HG03378 (cell line): ENCODE data around the gene IFNAR1.
A peak's percentile ranks its signal among the peaks of the same experiment; 100 is the strongest.
"Not testable (repeated sequence)": the region's sequence is repeated elsewhere in the genome, so short reads cannot be mapped to it uniquely, and the experiment has no call there.

Experiments used
- ATAC-seq: cut with Tn5 transposase; IDR thresholded peaks from one replicate; pipeline ENCODE4 v1.9.1; 2021; ENCODE audit warnings: mild to moderate bottlenecking, moderate library complexity; ENCODE audit not compliant: unreplicated experiment

IFNAR1 gene

GRCh38 chr21:33374080-33374449 is 49.3 kb downstream of the IFNAR1 start:
- ATAC-seq, result no peak

DNA sequence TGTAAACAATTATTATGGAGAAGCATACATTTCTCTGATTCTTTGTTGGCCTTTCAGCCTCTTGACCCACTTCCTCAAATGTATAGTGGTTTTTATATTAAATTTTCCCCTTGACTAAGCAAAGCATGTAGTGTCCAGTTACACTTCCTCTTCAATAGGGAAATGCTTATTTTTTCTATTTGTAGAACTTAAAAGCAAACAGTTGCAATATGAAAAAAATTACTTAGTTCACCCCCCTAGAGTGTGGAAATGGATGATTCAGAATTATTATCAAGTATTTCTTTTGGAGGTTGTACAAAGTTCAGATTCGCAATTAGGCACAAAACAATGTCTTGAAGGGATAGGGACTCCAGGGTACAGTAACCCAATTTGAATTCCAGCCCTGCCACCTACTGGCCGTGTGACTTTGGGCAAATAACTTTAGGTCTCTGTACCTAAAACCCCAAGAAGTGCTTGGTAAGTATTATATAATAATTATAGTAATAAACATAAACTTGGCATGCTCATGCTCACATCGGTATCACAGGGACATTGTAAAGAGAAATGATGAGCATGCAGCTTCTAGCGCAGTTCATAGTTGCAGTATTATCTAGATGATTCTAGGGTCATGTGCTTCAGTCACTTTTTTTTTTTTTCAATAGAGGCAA is 49.8 kb downstream of the IFNAR1 start:
- ATAC-seq, result peak; percentile 48

DNA sequence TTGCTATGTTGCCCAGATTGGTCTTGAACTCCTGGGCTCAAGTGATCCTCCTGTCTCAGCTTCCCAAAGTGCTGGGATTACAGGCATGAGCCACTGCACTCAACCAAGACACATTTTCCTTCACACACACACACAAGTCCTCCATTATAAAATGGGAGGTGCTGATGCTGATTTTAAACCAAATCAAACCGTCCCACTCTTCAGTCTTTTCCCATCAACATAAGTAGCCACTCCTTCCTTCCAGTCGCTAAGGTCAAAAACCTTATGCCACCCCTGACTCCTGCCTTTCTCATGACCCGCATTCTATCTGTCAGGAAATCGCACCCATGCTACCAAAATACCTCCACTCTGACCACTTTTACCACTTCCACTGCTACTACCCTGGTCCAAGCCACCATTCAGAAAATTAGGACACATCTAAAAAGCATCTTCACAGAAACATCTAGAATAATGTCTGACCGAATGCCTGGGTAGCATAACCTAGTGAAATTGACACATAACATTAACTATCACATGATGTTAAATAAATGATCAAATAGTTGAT is 50.4 kb downstream of the IFNAR1 start:
- ATAC-seq, result no peak

DNA sequence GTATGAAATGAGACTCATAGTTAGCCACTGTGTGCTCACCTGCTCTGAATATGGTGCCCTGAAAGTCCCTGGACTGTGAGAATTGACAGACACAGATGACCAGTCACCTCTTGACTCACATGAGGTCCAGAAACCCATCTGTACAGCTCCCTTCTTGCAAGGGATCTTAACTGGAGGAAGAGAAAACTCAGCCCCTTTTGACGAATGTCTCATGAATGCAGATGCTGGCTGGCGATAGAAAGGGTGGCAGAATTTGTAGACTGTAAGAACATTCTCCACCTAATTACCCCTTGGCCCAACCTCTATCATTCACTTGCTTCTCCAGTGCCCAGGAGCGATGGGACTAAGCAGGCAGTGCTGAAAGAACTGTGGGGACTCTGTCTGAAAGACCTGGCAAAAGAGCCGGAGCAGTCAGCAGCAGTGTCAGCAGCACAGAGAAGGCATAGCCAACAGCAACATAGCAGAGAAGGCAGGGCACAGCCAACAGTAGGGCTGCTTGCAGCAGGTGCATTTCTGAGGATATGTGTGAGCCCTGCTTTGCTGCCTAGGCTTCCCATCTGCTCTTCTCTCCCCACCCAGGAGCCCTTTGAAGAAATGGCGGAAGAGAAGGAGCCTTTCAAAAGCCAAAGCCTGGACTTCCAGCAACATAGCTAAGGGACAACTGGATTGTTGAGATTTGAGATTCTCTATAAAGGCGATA is 52.6 kb downstream of the IFNAR1 start:
- no peak for ATAC-seq

- no peak for ATAC-seq
Observed at GRCh38 chr21:33378081-33378480, 53.3 kb downstream of the IFNAR1 start.

DNA sequence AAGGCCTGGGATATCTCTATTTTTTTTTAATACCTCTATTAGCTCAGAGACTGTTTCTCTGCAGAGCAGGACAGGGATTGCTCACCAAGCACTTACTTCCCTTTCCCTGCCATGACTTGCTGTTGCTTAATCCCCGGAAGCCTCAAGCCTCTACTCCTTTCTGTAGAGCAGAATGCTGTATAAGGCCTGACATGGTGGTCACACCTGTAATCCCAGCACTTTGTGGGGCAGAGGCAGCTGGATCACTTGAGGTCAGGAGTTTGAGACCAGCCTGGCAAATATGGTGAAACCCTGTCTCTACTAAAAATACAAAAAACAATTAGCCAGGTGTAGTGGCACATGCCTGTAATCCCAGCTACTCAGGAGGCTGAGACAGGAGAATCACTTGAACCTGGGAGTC is 55.2 kb downstream of the IFNAR1 start:
- ATAC-seq, result not testable (repeated sequence)

GRCh38 chr21:33380483-33380998 is 55.8 kb downstream of the IFNAR1 start:
- peak; percentile 53 for ATAC-seq

DNA sequence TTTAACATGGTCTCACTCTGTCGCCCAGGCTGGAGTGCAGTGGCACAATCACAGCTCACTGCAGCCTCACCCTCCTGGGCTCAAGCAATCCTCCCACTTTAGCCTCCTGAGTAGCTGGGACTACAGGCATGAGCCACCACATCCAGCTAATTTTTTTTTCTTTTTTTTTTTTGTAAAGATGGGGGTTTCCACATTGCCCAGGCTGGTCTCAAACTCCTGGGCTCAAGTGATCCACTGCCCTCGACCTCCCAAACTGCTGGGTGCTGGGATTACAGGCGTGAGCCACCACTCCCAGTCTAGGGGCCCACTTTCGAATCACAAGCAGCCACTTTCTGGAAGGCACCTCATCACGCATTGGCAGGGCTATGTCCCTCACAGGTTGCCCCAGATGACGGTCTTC is 56.6 kb downstream of the IFNAR1 start:
- ATAC-seq, result not testable (repeated sequence)

- ATAC-seq, result peak; percentile 75
Observed at GRCh38 chr21:33383056-33383888, 58.5 kb downstream of the IFNAR1 start.

GRCh38 chr21:33384841-33385331 is 60.1 kb downstream of the IFNAR1 start:
- ATAC-seq, result no peak

DNA sequence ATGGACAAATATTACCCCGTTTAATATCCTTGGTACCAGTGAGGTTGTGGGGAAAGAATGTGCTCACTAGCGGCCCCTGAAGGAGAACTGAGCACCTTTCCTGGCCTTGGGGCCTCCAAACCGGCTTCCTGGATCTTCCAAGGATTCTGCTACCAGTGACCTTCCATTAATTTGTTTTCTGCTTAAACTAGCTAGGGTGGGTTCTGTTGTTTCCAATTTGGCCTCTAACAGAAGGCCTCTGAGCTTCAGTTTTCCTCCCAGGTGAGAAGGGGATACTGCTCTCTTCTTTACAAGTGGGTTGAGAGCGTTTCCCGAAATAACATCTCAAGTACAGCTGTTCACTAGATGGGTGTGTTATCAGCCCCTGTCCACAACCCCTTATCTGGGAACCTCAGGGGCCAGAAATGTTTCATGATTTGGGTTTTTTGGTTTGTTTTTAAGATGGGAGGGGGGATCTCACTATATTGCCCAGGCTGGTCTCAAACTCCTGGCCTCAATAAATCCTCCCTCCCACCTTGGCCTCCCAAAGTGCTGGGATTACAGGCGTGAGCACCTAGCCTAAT is 61.5 kb downstream of the IFNAR1 start:
- ATAC-seq, result no peak

- no peak for ATAC-seq
Observed at GRCh38 chr21:33387294-33387693, 62.5 kb downstream of the IFNAR1 start.

DNA sequence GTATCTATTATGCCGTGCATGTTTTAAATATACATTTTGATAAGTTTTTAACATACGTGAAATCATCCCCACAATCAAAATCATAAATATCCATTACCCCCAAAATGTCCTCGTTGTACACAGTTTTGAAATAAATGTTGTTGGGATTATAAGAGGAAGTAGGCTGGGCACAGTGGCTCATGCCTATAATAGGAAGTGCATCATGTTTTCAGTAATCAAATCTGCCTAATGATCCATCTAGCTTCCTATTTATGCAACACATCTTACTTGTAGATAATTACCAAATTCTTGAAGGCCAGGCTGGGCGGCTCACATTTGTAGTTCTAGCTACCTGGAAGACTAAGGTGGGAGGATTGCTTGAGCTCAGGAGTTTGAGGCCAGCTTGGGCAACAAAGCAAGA is 63.4 kb downstream of the IFNAR1 start:
- no peak for ATAC-seq

DNA sequence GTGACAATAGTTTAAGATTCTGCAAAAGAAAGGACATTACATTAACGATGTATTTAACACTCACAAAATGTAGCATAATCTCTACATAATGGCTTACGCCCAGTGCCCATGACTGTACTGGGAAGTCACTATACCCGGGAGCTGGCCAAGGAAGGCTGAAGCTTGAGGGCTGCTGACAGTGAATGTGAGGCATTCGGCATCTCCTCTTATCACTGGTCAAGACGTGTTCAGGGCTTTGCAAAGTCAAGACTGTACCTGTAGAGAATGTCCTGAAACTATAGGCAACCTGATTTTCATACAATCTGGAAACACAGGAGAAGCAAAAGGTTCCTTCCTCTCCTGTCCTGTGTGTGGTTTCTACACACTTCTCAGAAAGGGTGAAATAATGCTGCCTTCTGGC is 65.7 kb downstream of the IFNAR1 start:
- ATAC-seq, result no peak

DNA sequence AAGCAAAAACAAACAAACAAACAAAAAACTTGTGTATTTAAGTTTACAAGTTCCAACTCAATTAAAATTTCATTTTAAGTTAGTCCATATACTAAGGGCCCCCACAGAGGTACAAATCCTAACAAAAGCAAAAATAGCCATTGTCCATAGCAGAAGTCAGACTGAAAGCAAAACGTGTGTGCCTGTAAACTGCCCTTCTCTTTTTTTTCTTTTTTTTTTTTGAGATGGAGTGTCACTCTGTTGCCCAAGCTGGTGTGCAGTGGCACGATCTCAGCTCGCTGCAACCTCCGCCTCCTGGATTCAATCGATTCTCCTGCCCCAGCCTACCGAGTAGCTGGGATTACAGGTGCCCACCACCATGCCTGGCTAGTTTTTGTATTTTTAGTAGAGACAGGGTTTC is 66.9 kb downstream of the IFNAR1 start:
- ATAC-seq, result no peak

DNA sequence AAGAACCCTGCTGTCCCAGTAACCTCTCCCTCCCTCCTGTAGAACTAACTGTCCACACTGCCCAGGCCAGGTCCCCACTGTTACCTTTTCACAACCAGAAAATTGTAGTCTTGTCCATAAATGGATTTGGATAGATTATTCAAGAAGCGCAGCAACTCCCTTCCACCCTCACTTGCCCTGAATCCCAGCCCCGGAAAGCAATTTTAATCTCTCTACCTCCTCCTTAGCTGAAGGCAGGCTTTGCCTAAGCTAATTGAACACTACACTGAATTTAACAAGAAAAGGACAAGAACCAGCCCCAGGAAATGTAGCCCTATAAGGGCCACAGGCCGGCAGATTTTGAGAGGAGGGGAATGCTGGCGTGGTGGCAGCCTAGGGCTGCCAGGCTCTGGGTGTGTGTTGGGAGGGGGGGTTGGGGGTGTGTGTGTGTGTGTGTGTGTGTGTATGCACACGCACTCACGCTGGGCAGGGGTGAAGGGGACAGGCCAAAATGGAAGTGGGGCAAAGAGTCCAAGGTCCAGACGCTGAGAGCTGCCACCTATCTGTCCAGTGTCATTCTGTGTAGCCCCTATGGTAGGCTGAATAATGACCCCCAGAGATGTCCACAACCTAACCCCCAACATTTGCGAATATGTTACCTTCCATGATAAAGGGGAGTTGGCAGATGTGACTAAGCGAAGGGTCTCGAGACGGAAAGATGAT is 67.7 kb downstream of the IFNAR1 start:
- ATAC-seq, result no peak

DNA sequence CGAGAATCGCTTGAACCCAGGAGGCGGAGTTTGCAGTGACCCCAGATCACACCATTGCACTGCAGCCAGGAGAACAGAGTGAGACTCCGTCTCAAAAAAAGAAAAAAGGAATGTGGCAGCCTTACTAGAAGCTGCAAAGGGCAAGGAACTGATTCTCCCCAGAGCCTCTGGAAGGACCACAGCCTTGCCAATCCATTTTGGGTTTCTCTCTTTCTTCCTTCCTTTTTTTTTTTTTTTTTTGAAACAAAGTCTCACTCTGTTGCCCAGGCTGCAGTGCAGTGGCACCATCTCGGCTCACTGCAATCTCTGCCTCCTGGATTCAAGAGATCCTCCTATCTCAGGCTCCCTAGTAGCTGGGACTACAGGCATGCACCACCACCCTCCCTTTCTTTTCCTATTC is 68.6 kb downstream of the IFNAR1 start:
- no peak for ATAC-seq

DNA sequence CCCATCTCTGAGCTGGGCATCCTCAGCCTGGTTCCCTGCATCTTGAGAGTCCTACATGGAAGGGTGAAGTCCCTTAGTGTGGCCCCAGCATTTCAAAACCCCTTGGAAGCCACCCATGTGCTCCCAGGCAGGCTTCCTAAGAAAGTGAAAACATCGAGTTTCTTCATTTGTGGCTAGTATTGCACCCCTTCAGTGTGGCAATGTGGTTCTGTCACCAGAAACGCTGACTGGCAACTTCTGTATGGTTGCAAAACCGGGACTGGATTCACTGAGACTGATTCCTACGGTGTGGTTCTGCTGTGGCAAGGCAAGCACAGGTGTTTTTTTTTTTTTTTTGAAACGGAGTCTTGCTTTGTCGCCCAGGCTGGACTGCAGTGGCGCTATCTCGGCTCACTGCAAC is 69.5 kb downstream of the IFNAR1 start:
- ATAC-seq, result no peak

GRCh38 chr21:33395891-33396331 is 71.1 kb downstream of the IFNAR1 start:
- no peak for ATAC-seq

- ATAC-seq, result no peak
Observed at GRCh38 chr21:33396436-33396835, 71.7 kb downstream of the IFNAR1 start.
